Measurements from ENCODE around the gene DSCAM. TPM values are rescaled to one million over a fixed set of nuclear protein-coding genes. Genes with fewer than 3 reads are reported as not detected.

Gene DSCAM
- total and polyA plus RNA-seq, 10 of the 15 experiments (the other 5 are each of a cell fraction or from before 2014, with no cell fraction given), result not detected

- whole genome bisulfite sequencing (ENCODE audit: insufficient coverage, insufficient replicate concordance, low lambda C conversion rate, missing lambda C conversion rate), result 12% methylated on average over 2 of the region's 2 CpGs
- Histone ChIP-seq H4K20me1 (ENCODE audit: control insufficient read depth, insufficient read depth) (no peaks in the 10 kb centered on the region), H3K4me2 (ENCODE audit: control insufficient read depth, insufficient read depth) (no peak overlapping the region), H3K27ac (ENCODE audit: control insufficient read depth, insufficient read depth) (no peak overlapping the region), H2AFZ (ENCODE audit: control insufficient read depth, low read depth, low read length) (no peak overlapping the region), H3K9me3 (replicated peaks; ENCODE audit: control insufficient read depth, insufficient read depth, low read length) (no peaks in the 10 kb centered on the region; the same call in 2 of the 3 replicates), H3K9ac (ENCODE audit: control insufficient read depth, insufficient read depth, low read length) (no peak overlapping the region), H3K4me3 (no peak overlapping the region), H3K36me3 (ENCODE audit: control insufficient read depth in 2 of 2, insufficient read depth in 2 of 2, low read length in 1 of 2) (no peaks in the 10 kb centered on the region), H3K4me1 (ENCODE audit: control insufficient read depth, insufficient read depth, low read length) (no peaks in the 10 kb centered on the region), H3K79me2 (ENCODE audit: control insufficient read depth, insufficient read depth, low read length) (no peaks in the 10 kb centered on the region), H3K27me3 (replicated peaks in 1 of 2; ENCODE audit: control insufficient read depth in 2 of 2, insufficient read depth in 2 of 2, low read length in 1 of 2) (no peaks in the 10 kb centered on the region)
- ChIA-PET CTCF (no interaction called here), SMC1A (ENCODE audit: uncharacterized antibody, unreplicated experiment) (no interaction called here), POLR2A (no interaction called here), RAD21 (ENCODE audit: unreplicated experiment) (no interaction called here)
- DNase-seq (ENCODE audit: low read depth, low spot score) (no peak), FAIRE-seq (no peak), ATAC-seq (no peak)
- intact Hi-C loops (cut with micrococcal nuclease; ENCODE audit: unreplicated experiment) (no loop called here), in situ Hi-C loops (cut with MboI) (no loop called here)
- BruUV-seq (replicated peaks), result no TSS peak
- TF ChIP-seq EGR1 (IDR thresholded peaks at IDR 0.05; ENCODE audit: borderline replicate concordance in 1 of 2, low read depth in 2 of 2, low read length in 2 of 2) (no peak), POLR2AphosphoS5 (IDR thresholded peaks at IDR 0.05; ENCODE audit: low read length) (no peak)
Measured at GRCh38 chr21:40835184-40835694, 11.7 kb downstream of the DSCAM start.

GRCh38 chr21:40833184-40833583 lies 13.8 kb downstream of the DSCAM start:
- no peaks in the 10 kb centered on the region for H3K36me3 ChIP-seq (ENCODE audit: control insufficient read depth in 2 of 2, insufficient read depth in 2 of 2, low read length in 1 of 2)
- CTCF ChIA-PET, result no interaction called here

More at GRCh38 chr21:40833184-40833583, 13.8 kb downstream of the DSCAM start:
- Histone ChIP-seq H3K27me3 (replicated peaks in 1 of 2; ENCODE audit: control insufficient read depth in 2 of 2, insufficient read depth in 2 of 2, low read length in 1 of 2) (no peaks in the 10 kb centered on the region), H3K4me1 (ENCODE audit: control insufficient read depth, insufficient read depth, low read length) (no peaks in the 10 kb centered on the region), H3K4me3 (no peak overlapping the region), H3K9me3 (replicated peaks; ENCODE audit: control insufficient read depth, insufficient read depth, low read length) (no peaks in the 10 kb centered on the region; the same call in 2 of the 3 replicates), H3K9ac (ENCODE audit: control insufficient read depth, insufficient read depth, low read length) (no peak overlapping the region), H3K27ac (ENCODE audit: control insufficient read depth, insufficient read depth) (no peak overlapping the region), H2AFZ (ENCODE audit: control insufficient read depth, low read depth, low read length) (no peak overlapping the region), H4K20me1 (ENCODE audit: control insufficient read depth, insufficient read depth) (no peaks in the 10 kb centered on the region), H3K79me2 (ENCODE audit: control insufficient read depth, insufficient read depth, low read length) (no peaks in the 10 kb centered on the region), H3K4me2 (ENCODE audit: control insufficient read depth, insufficient read depth) (no peak overlapping the region)
- no TSS peak for BruUV-seq (replicated peaks)
- TF ChIP-seq EZH2 (IDR thresholded peaks at IDR 0.05; ENCODE audit: borderline replicate concordance, control insufficient read depth, low read depth, low read length), result no peak
- no peak for TF ChIP-seq ESRRA (IDR thresholded peaks at IDR 0.05; ENCODE audit: low read length)
- TF ChIP-seq SUZ12 (IDR thresholded peaks at IDR 0.05; ENCODE audit: unreplicated experiment), result no peak
- no peak for TF ChIP-seq E4F1 (IDR thresholded peaks at IDR 0.05; ENCODE audit: borderline replicate concordance, partially characterized antibody)
- no peak for TF ChIP-seq CHD4 (IDR thresholded peaks at IDR 0.05)
- no peak for TF ChIP-seq CBX3 (IDR thresholded peaks at IDR 0.05; ENCODE audit: borderline replicate concordance, low read depth)
- ChIA-PET POLR2A (no interaction called here), RAD21 (ENCODE audit: unreplicated experiment) (no interaction called here), SMC1A (ENCODE audit: uncharacterized antibody, unreplicated experiment) (no interaction called here)
- intact Hi-C loops (cut with micrococcal nuclease; ENCODE audit: unreplicated experiment), result no loop called here
- FAIRE-seq (no peak), DNase-seq (ENCODE audit: low read depth, low spot score) (no peak), ATAC-seq (no peak)
- 43% methylated on average over 6 of the region's 6 CpGs for WGBS (ENCODE audit: insufficient coverage, insufficient replicate concordance, low lambda C conversion rate, missing lambda C conversion rate)
- in situ Hi-C loops (cut with MboI), result no loop called here

Data from GM12878 (cell line).